ENCODE data around the gene YTHDC1. TPM values are rescaled to one million over a fixed set of nuclear protein-coding genes. Genes with fewer than 3 reads are reported as not detected.

The YTHDC1 gene
- total RNA-seq, 2 donors from 2014 or later = 170 to 184 TPM

- Histone ChIP-seq H3K9ac (ENCODE audit: extremely low read depth, low read length, poor library complexity, severe bottlenecking) (peak overlapping the region; percentile 42), H3K4me1 (ENCODE audit: control insufficient read depth, insufficient read depth, low read length) (peaks cover 3% of the 10 kb centered on the region), H3K27me3 (ENCODE audit: control insufficient read depth, insufficient read depth, low read length, poor library complexity, severe bottlenecking) (no peaks in the 10 kb centered on the region), H3K4me3 (ENCODE audit: low read length) (peak overlapping the region; percentile 56), H3K36me3 (ENCODE audit: control insufficient read depth, insufficient read depth, low read length) (no peaks in the 10 kb centered on the region), H3K27ac (ENCODE audit: low read depth, low read length) (peak overlapping the region; percentile 10), H3K9me3 (ENCODE audit: control insufficient read depth, low read length) (peaks cover 74% of the 10 kb centered on the region)
- Mint-ChIP-seq H3K27ac (peak overlapping the region; percentile 87), H3K4me1 (peaks cover 24% of the 10 kb centered on the region), H3K4me3 (peak overlapping the region; percentile 54), H3K36me3 (ENCODE audit: low read depth) (peaks cover 37% of the 10 kb centered on the region), H3K27me3 (ENCODE audit: insufficient read depth) (no peaks in the 10 kb centered on the region), H3K9me3 (peaks cover 68% of the 10 kb centered on the region)
- no peak for DNase-seq
- WGBS, 2 experiments (ENCODE audit: insufficient coverage in 1 of 2, insufficient read length in 1 of 2) = 45 to 73% methylated on average over 2 of the region's 2 CpGs
- no peak for TF ChIP-seq CTCF (conservative IDR thresholded peaks at IDR 0.05)
Observed at GRCh38 chr4:68272380-68272779, 77.5 kb downstream of the YTHDC1 start.

GRCh38 chr4:68271851-68272357, 78.0 kb downstream of the YTHDC1 start:
- Histone ChIP-seq H3K36me3 (ENCODE audit: control insufficient read depth, insufficient read depth, low read length) (no peaks in the 10 kb centered on the region), H3K27ac (ENCODE audit: low read depth, low read length) (peak overlapping the region; percentile 10), H3K9ac (ENCODE audit: extremely low read depth, low read length, poor library complexity, severe bottlenecking) (peak overlapping the region; percentile 42), H3K4me1 (ENCODE audit: control insufficient read depth, insufficient read depth, low read length) (peaks cover 3% of the 10 kb centered on the region), H3K27me3 (ENCODE audit: control insufficient read depth, insufficient read depth, low read length, poor library complexity, severe bottlenecking) (no peaks in the 10 kb centered on the region), H3K4me3 (ENCODE audit: low read length) (peak overlapping the region; percentile 56), H3K9me3 (ENCODE audit: control insufficient read depth, low read length) (peaks cover 70% of the 10 kb centered on the region)
- Mint-ChIP-seq H3K4me3 (peak overlapping the region; percentile 54), H3K9me3 (peaks cover 65% of the 10 kb centered on the region), H3K4me1 (peaks cover 24% of the 10 kb centered on the region), H3K27me3 (ENCODE audit: insufficient read depth) (no peaks in the 10 kb centered on the region), H3K36me3 (ENCODE audit: low read depth) (peaks cover 36% of the 10 kb centered on the region), H3K27ac (peak overlapping the region; percentile 87)
- peak; percentile 63 for DNase-seq
- peak; percentile 85 for TF ChIP-seq CTCF (conservative IDR thresholded peaks at IDR 0.05)
- WGBS, 2 experiments (ENCODE audit: insufficient coverage in 1 of 2, insufficient read length in 1 of 2) = 41 to 51% methylated on average over 3 to 10 of the region's 11 CpGs

DNA sequence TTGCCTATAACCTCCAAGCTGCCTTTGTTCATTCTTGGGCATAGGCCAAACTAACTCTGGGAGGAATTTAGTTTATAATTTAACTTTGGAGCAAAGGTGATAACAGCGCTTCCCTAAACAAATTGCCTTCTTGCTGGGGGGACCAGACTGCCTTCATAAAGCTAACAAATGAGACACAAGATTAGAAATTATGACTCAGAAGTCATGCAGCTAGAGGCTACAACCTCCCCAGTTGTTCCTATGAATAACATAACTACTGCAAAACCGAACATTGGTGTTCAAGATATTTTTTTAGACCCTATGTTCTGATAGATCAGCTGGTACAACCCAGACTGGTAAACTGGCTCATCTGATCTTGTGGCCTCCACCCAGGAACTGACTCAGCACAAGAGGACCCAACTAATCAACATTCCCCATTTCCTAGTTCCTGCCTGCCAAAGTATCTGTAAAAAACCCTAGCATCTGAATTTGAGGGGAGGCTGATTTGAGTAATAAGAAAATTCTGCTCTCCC, 82.4 kb downstream of the YTHDC1 start:
- no peaks in the 10 kb centered on the region for H3K36me3 ChIP-seq (ENCODE audit: control insufficient read depth, insufficient read depth, low read length)
- Mint-ChIP-seq H3K36me3 (ENCODE audit: low read depth) (peaks cover 21% of the 10 kb centered on the region), H3K9me3 (peaks cover 51% of the 10 kb centered on the region), H3K27me3 (ENCODE audit: insufficient read depth) (no peaks in the 10 kb centered on the region), H3K4me3 (no peak overlapping the region), H3K4me1 (peaks cover 7% of the 10 kb centered on the region), H3K27ac (no peak overlapping the region)
- no peak overlapping the region for H3K4me3 ChIP-seq (ENCODE audit: low read length)
- H3K27me3 ChIP-seq (ENCODE audit: control insufficient read depth, insufficient read depth, low read length, poor library complexity, severe bottlenecking) = no peaks in the 10 kb centered on the region
- H3K9ac ChIP-seq (ENCODE audit: extremely low read depth, low read length, poor library complexity, severe bottlenecking) = no peak overlapping the region
- no peaks in the 10 kb centered on the region for H3K4me1 ChIP-seq (ENCODE audit: control insufficient read depth, insufficient read depth, low read length)
- no peak for TF ChIP-seq CTCF (conservative IDR thresholded peaks at IDR 0.05)
- H3K27ac ChIP-seq (ENCODE audit: low read depth, low read length) = no peak overlapping the region
- peaks cover 61% of the 10 kb centered on the region for H3K9me3 ChIP-seq (ENCODE audit: control insufficient read depth, low read length)
- DNase-seq = no peak
- 88 to 96% methylated on average over 1 to 2 of the region's 2 CpGs for WGBS, 2 experiments (ENCODE audit: insufficient coverage in 1 of 2, insufficient read length in 1 of 2)

Data from endodermal cell (in vitro differentiated cells).